ENCODE results near the gene FIZ1.
A peak's percentile ranks its signal among the peaks of the same experiment; 100 is the strongest.

The FIZ1 gene

DNA sequence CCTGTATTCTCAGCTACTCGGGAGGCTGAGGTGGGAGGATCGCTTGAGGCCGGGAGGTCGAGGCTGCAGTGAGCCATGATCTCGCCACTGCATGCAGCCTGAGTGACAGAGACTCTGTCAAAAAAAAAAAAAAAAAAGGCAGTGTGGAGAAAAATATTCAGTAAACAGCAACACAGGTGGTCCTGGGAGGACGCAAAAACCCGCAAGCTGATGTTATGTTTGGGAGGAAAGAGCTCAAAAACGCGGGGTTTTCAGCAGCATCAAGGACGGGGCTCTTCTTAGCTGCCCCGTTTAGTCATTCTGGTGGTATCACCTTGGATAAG is 25.6 kb upstream of the FIZ1 start:
- ChIA-PET POLR2A (interaction anchor here (0.5 to 1.0 kb wide), 4 partner anchors 8 to 1754 kb away, joined by 4 to 10 read pairs (median 6); partner anchors contain the start of gene U2AF2), CTCF (interaction anchor here (0.9 to 4.6 kb wide), 9 partner anchors 8 to 121 kb away, joined by 3 to 26 read pairs (median 5); partner anchors contain the start of gene ZNF865)
- no peak for DNase-seq (ENCODE audit: extremely low spot score)
- TF ChIP-seq, protein P1, sequence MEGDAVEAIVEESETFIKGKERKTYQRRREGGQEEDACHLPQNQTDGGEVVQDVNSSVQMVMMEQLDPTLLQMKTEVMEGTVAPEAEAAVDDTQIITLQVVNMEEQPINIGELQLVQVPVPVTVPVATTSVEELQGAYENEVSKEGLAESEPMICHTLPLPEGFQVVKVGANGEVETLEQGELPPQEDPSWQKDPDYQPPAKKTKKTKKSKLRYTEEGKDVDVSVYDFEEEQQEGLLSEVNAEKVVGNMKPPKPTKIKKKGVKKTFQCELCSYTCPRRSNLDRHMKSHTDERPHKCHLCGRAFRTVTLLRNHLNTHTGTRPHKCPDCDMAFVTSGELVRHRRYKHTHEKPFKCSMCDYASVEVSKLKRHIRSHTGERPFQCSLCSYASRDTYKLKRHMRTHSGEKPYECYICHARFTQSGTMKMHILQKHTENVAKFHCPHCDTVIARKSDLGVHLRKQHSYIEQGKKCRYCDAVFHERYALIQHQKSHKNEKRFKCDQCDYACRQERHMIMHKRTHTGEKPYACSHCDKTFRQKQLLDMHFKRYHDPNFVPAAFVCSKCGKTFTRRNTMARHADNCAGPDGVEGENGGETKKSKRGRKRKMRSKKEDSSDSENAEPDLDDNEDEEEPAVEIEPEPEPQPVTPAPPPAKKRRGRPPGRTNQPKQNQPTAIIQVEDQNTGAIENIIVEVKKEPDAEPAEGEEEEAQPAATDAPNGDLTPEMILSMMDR (IDR thresholded peaks at IDR 0.05; ENCODE audit: control extremely low read depth, extremely low read depth, low read depth, missing control alignments) = no peak

DNA sequence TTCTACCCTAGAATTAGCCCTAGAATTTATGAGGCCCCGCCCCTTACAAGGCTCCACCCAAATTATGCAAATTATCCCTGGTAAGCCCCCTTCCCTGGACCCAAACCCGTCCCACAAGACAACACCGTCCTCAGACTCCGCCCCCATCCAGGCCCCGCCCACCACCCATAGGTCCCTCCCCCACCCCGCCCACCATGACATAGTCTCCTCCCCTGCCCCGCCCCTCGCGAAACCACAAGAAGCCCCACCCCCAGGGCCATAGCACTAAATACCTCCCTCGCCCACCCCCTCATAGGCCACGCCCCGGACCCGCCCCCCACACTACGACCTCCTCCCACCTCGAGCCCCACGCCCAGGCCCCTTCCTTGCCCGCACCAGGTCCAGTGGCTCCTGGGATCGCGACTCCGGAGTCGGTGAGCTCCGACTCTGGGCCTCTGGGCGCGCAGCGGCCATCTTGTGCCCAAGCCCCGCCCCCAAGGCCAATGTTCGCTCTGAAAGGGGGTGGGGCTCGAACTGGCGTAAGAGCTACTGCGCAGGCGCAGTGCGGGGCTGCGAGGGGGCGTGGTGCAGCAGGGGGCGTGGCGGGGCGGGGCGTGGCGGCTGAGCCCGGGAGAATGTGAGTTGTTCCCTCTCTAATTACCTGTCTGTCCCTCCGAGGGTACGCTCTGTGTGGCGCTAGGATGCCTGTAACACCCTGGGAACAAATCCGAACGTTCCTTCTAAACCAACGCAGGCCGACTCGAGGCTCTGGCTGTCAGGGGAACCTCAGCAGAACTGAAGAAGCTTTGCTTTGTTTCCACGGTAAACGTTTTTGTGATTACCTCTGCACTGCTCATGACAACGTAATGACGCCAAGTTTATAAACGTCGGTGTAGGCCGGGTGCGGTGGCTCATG is 25.0 kb upstream of the FIZ1 start, which contains the start of gene ZNF784:
TSS of gene ZNF784 (minus strand) at position 458 of the 895 bp plus-strand sequence. CDS start at position 453, 5 bp downstream.
- DNase-seq (ENCODE audit: extremely low spot score) = peak; percentile 94
- TF ChIP-seq, protein P1 (IDR thresholded peaks at IDR 0.05; ENCODE audit: control extremely low read depth, extremely low read depth, low read depth, missing control alignments) = no peak
- POLR2A ChIA-PET = interaction anchor here (0.5 to 1.0 kb wide), 8 partner anchors 8 to 1753 kb away, joined by 3 to 10 read pairs (median 4); partner anchors contain the start of gene U2AF2
- CTCF ChIA-PET = interaction anchor here (0.9 to 4.6 kb wide), 10 partner anchors 8 to 120 kb away, joined by 3 to 26 read pairs (median 4); partner anchors contain the start of gene ZNF865

DNA sequence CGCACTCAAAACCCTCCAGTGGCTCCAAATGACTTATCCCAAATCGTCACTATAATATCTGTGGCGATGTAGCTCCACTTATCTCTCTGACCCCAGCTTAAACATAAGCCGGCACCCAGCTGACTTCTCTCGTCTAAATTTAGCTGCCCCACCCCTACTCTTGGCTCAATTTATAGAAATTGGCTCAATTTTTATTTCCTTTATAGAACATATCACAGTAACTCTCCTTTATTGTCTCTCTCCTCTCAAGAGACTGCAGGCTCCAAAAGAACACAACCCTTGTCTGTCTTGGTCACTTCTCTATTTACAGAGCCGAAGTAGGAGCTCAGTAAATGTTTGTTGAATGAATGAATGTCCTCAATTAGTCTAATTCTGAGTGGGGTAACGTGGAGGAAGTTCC is 24.2 kb upstream of the FIZ1 start:
- TF ChIP-seq, protein P1 (IDR thresholded peaks at IDR 0.05; ENCODE audit: control extremely low read depth, extremely low read depth, low read depth, missing control alignments) = no peak
- CTCF ChIA-PET = interaction anchor here (1.2 to 4.6 kb wide), 6 partner anchors 9 to 107 kb away, joined by 3 to 26 read pairs (median 12); partner anchors contain the start of gene ZNF865

DNA sequence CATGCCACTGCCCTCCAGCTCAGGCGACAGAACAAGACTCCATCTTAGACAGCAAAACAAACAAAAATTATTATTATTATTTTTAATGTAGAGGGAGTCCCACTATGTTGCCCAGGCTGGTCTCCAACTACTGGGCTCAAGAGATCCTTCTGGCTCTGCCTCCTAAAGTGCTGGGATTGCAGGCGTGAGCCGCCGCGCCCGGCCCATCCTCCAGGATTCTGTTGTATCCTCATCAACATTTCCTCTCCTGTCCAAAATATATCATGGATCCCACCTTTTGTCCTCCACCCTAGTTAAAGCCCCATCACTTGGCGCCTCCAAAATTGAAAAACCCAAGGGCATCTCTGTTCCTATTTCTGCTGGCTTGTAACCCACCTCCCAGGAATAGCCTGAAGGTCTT is 23.8 kb upstream of the FIZ1 start:
- ChIA-PET CTCF (interaction anchor here (0.7 to 4.6 kb wide), 7 partner anchors 10 to 119 kb away, joined by 3 to 26 read pairs (median 8); partner anchors contain the start of gene ZNF865), POLR2A (no interaction called here)
- DNase-seq (ENCODE audit: extremely low spot score) = no peak
- TF ChIP-seq, protein P1 (IDR thresholded peaks at IDR 0.05; ENCODE audit: control extremely low read depth, extremely low read depth, low read depth, missing control alignments) = no peak

More for the DNA sequence above, 24.2 kb upstream of the FIZ1 start:
- POLR2A ChIA-PET = no interaction called here
- no peak for DNase-seq (ENCODE audit: extremely low spot score)

DNA sequence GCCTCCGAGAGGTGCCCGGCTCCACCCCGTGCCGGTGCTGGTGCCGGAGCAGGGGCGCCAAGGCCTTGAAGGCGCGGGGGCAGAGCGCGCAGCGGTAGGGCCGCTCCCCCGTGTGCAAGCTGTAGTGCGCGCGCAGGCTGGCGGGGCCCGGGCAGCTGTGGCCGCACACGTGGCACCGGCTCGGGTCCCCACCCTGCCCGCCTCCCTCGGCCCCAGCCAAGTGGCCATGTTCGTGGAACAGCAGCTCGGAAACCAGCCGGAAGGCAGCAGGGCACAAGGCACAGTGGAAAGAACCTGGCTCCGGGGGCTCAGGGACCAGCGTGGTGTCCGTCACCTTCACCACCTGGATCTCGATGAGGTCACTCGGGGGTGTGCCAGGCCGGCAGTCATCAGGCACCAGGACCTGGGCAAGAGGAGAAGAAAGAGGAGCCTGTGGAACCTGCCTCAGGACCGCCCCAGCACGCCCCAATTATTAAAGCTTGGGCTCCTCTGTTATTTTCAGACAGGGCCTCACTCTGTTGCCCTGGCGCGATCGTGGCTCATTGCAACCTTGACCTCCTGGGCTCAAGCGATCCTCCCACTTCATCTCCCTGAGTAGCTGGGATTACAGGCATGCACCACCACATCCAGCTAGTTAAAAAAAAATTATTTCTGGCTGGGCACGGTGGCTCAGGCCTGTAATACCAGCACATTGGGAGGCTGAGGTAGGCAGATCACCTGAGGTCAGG is 23.1 kb upstream of the FIZ1 start:
- DNase-seq (ENCODE audit: extremely low spot score) = no peak
- TF ChIP-seq, protein P1 (IDR thresholded peaks at IDR 0.05; ENCODE audit: control extremely low read depth, extremely low read depth, low read depth, missing control alignments) = no peak
- ChIA-PET POLR2A (no interaction called here), CTCF (interaction anchor here (0.7 to 2.5 kb wide), 4 partner anchors 10 to 119 kb away, joined by 3 to 19 read pairs (median 6); partner anchors contain the start of gene ZNF865)

DNA sequence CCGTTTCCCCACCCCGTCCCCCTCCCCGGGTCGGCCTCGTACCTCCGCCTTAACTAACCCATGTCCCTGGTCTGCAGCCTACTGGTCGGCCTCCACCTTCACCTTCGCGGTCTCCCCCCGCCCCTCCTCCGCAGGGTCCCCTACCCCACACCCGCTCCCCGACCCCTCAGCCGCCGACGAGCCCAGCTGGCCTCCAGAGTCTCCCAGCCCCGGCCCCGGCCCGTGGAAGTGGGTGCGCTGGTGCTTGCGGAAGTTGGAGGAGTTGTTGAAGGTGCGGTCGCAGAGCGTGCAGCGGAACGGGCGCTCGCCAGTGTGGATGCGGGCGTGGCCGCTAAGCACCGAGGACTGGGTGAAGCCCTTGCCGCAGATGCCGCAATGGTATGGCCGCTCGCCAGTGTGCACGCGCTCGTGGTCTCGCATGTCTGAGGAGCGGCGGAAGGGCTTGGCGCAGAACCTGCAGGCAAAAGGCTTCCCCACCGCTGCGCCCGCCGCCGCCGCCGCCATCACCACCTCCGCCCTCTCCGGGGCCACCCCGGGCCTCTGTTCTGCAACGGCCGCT is 22.4 kb upstream of the FIZ1 start:
- ChIA-PET CTCF (interaction anchor here (2.0 kb wide), 1 partner anchor 16 kb away, joined by 8 read pairs; the partner anchor contains the start of gene ZNF865), POLR2A (no interaction called here)
- TF ChIP-seq, protein P1 (IDR thresholded peaks at IDR 0.05; ENCODE audit: control extremely low read depth, extremely low read depth, low read depth, missing control alignments) = no peak
- DNase-seq (ENCODE audit: extremely low spot score) = no peak

Data from GM10248 (cell line).